NCI-H1092 treated with DMSO at 0.1 percent for 48 hours (cell line): Measurements from ENCODE around the gene CARD9.

Experiments
- DNase-seq: peaks from one replicate; lab custom pipeline; 2025; lab: John Stamatoyannopoulos, UW

The CARD9 gene

GRCh38 chr9:136401173-136401922 is 27.9 kb upstream of the CARD9 start:
- DNase-seq, result peak; percentile 4

GRCh38 chr9:136400038-136400834 is 26.8 kb upstream of the CARD9 start, which contains the start of gene SNAPC4:
SNAPC4 (minus strand) TSS chr9:136400170; CDS start chr9:136398428, 1,742 bp downstream.
- DNase-seq, result peak; percentile 85

GRCh38 chr9:136399176-136400037 is 25.9 kb upstream of the CARD9 start:
- no peak for DNase-seq

- no peak for DNase-seq
These were observed 24.8 kb upstream of the CARD9 start for GRCh38 chr9:136398286-136398685.

- no peak for DNase-seq
These were observed 24.2 kb upstream of the CARD9 start for GRCh38 chr9:136397643-136398042.

- DNase-seq, result no peak
These were observed 22.7 kb upstream of the CARD9 start for GRCh38 chr9:136396219-136396515.

GRCh38 chr9:136395345-136396218 is 22.1 kb upstream of the CARD9 start:
- DNase-seq, result no peak

GRCh38 chr9:136395020-136395340 is 21.5 kb upstream of the CARD9 start:
- no peak for DNase-seq

GRCh38 chr9:136394312-136395019 is 21.0 kb upstream of the CARD9 start:
- no peak for DNase-seq

- no peak for DNase-seq
These were observed 20.1 kb upstream of the CARD9 start for GRCh38 chr9:136393531-136393930.

GRCh38 chr9:136392538-136393449 is 19.3 kb upstream of the CARD9 start:
- no peak for DNase-seq

GRCh38 chr9:136391737-136392537 is 18.5 kb upstream of the CARD9 start:
- DNase-seq, result no peak

GRCh38 chr9:136389396-136389795 is 15.9 kb upstream of the CARD9 start:
- DNase-seq, result no peak

GRCh38 chr9:136387217-136387616 is 13.7 kb upstream of the CARD9 start:
- DNase-seq, result no peak

GRCh38 chr9:136386018-136386417 is 12.5 kb upstream of the CARD9 start:
- no peak for DNase-seq

GRCh38 chr9:136385015-136385414 is 11.5 kb upstream of the CARD9 start:
- no peak for DNase-seq

GRCh38 chr9:136383436-136383835 is 10.0 kb upstream of the CARD9 start:
- no peak for DNase-seq

GRCh38 chr9:136381966-136382513 is 8.6 kb upstream of the CARD9 start:
- no peak for DNase-seq

GRCh38 chr9:136381311-136381710 is 7.8 kb upstream of the CARD9 start:
- no peak for DNase-seq
